K562 (cell line): ENCODE results near the gene APOBEC3G. TPM values are rescaled to one million over a fixed set of nuclear protein-coding genes. Genes with fewer than 3 reads are reported as not detected.

Source experiments
- ATAC-seq: fragments of 200-7000 bp; cut with Tn5 transposase; 3 replicates; pipeline ENCODE4 v1.9.1; 2020; ENCODE audit warnings: moderate library complexity
- BruUV-seq: library from RNA; stranded (reverse); fragments of 400-500 nt; replicated peaks from 2 replicates; lab custom pipeline; 2021; lab: Mats Ljungman, UMichigan
- CTCF ChIA-PET: fragments of 300-600 bp; formaldehyde crosslinking; extraction: SDS; loops from one replicate; lab custom pipeline; 2021; ENCODE audit warnings: low intra/inter-chr PET ratio; lab: Yijun Ruan, JAX
- POLR2A ChIA-PET: fragments of 300-600, 350-650 bp; sonication (Branson Sonifier 250); formaldehyde crosslinking; extraction: SDS; loops from one replicate; lab custom pipeline; 2021; ENCODE audit warnings: antibody characterized with exemption, inconsistent platforms; lab: Yijun Ruan, JAX
- DNase-seq, 4 experiments: peaks; one replicate each; pipeline versions ENCODE4 v3.0.0 to v3.0.0-alpha.2; 2011 to 2018; ENCODE audit warnings: low spot score in 3 of 4, mixed read lengths in 3 of 4; ENCODE audit errors: extremely low read depth in 1 of 4
- FAIRE-seq: peaks from 2 replicates; lab custom pipeline; 2011; peaks lifted over from hg19 to GRCh38; lab: Jason Lieb, UNC
- H2AFZ ChIP-seq: 2 replicates; pipeline ENCODE4 v1.6.0; 2011; ENCODE audit warnings: low read depth, low read length, control low read depth, inconsistent platforms
- H3K27ac ChIP-seq: fragments of 200-600 bp; 3 replicates; pipeline ENCODE4 v1.8.0; 2011; ENCODE audit warnings: low read depth, mild to moderate bottlenecking, control low read depth, inconsistent platforms, low read length, moderate library complexity, mixed read lengths; ENCODE audit errors: extremely low read depth
- H3K27me3 ChIP-seq, 2 experiments: fragments of 300-600 bp in 1 of 2; 2 replicates in 1 of 2; 3 replicates in 1 of 2; pipeline versions ENCODE4 v1.6.0 to v1.8.0; 2011; ENCODE audit warnings: inconsistent platforms in 2 of 2, low read length in 2 of 2, mild to moderate bottlenecking in 1 of 2, mixed read lengths in 1 of 2, moderate library complexity in 1 of 2; ENCODE audit not compliant: control insufficient read depth in 2 of 2, insufficient read depth in 2 of 2
- H3K36me3 ChIP-seq: fragments of 300-600 bp; 3 replicates; pipeline ENCODE4 v1.8.0; 2011; ENCODE audit warnings: mild to moderate bottlenecking, low read length, inconsistent platforms; ENCODE audit not compliant: control insufficient read depth, insufficient read depth
- H3K4me1 ChIP-seq, 2 experiments: fragments of 200-600 bp in 1 of 2; replicated peaks in 1 of 2; 2 replicates in 1 of 2; 3 replicates in 1 of 2; pipeline versions ENCODE4 v1.5.1 to v1.8.0; 2011; ENCODE audit warnings: inconsistent platforms in 2 of 2, low read length in 2 of 2, mild to moderate bottlenecking in 1 of 2, mixed read lengths in 1 of 2, moderate library complexity in 1 of 2; ENCODE audit not compliant: control insufficient read depth in 2 of 2, insufficient read depth in 2 of 2
- H3K4me2 ChIP-seq: 2 replicates; pipeline ENCODE4 v1.6.1; 2011; ENCODE audit warnings: low read length, control low read depth, inconsistent platforms, mixed read lengths; ENCODE audit not compliant: insufficient read depth
- H3K4me3 ChIP-seq: fragments of 200-600 bp; sonication (generic), shearing (Covaris generic); 2 replicates; pipeline ENCODE4 v1.5.1; 2016; ENCODE audit warnings: control low read depth, inconsistent platforms
- H3K79me2 ChIP-seq: fragments of 200-600 bp; 3 replicates; pipeline ENCODE4 v1.8.0; 2011; ENCODE audit warnings: low read length, inconsistent platforms; ENCODE audit not compliant: control insufficient read depth, insufficient read depth
- H3K9ac ChIP-seq, 2 experiments: 2 replicates each; pipeline versions ENCODE4 v1.6.0 to v1.6.1; 2011; ENCODE audit warnings: low read depth in 2 of 2, low read length in 2 of 2, control low read depth in 1 of 2, inconsistent platforms in 1 of 2, mild to moderate bottlenecking in 1 of 2, mixed read lengths in 1 of 2; ENCODE audit not compliant: insufficient read depth in 1 of 2
- H3K9me1 ChIP-seq: one replicate; pipeline ENCODE4 v1.6.0; 2011; ENCODE audit warnings: inconsistent platforms, mild to moderate bottlenecking, low read length, moderate library complexity; ENCODE audit not compliant: control insufficient read depth, insufficient read depth
- H3K9me3 ChIP-seq: replicated peaks from 2 replicates; pipeline ENCODE4 v1.5.1; 2011; ENCODE audit warnings: low read depth, low read length, inconsistent platforms; ENCODE audit not compliant: control insufficient read depth, insufficient read depth
- H4K20me1 ChIP-seq: replicated peaks from 2 replicates; pipeline ENCODE4 v1.6.1; 2011; ENCODE audit warnings: low read length, inconsistent platforms, mixed read lengths; ENCODE audit not compliant: control insufficient read depth, insufficient read depth
- E2F5 ChIP-seq: sonication (generic); formaldehyde crosslinking; IDR thresholded peaks from 2 replicates; pipeline ENCODE4 v1.8.0; 2022; ENCODE audit warnings: mild to moderate bottlenecking, missing genetic modification reagents
- FOXJ2 ChIP-seq: fragments of 200-800 bp; sonication (Bioruptor generic); IDR thresholded peaks from 2 replicates; pipeline ENCODE4 v1.6.1; 2016; ENCODE audit warnings: missing genetic modification characterization, missing compliant biosample characterization
- HNRNPL ChIP-seq: fragments of 200-400 bp; formaldehyde crosslinking; IDR thresholded peaks from 2 replicates; pipeline ENCODE4 v1.6.1; 2017; ENCODE audit warnings: low read depth, mild to moderate bottlenecking, low read length
- PRDM10 ChIP-seq: fragments of 450-650 bp; IDR thresholded peaks from 2 replicates; pipeline ENCODE4 v1.6.1; 2018; ENCODE audit not compliant: partially characterized antibody
- SP2 ChIP-seq: IDR thresholded peaks from 2 replicates; pipeline ENCODE4 v1.6.1; 2011; ENCODE audit warnings: mild to moderate bottlenecking, low read depth, low read length, moderate library complexity; ENCODE audit not compliant: poor library complexity, severe bottlenecking; ENCODE audit errors: extremely low read depth
- SREBF2 ChIP-seq: sonication (generic); formaldehyde crosslinking; IDR thresholded peaks from 2 replicates; pipeline ENCODE4 v1.4.0; 2020; ENCODE audit warnings: mild to moderate bottlenecking, missing genetic modification reagents
- TBP ChIP-seq: optimal IDR thresholded peaks from 2 replicates; pipeline ENCODE3; 2011; ENCODE audit warnings: low read depth, low read length, improper control_type of control experiment
- ZNF232 ChIP-seq: sonication (generic); formaldehyde crosslinking; IDR thresholded peaks from 2 replicates; pipeline ENCODE4 v1.8.0; 2022; ENCODE audit warnings: mild to moderate bottlenecking, missing genetic modification reagents
- ZNF282 ChIP-seq: sonication (generic); formaldehyde crosslinking; IDR thresholded peaks from 2 replicates; pipeline ENCODE4 v1.8.1; 2023; ENCODE audit warnings: missing genetic modification reagents
- ZNF445 ChIP-seq: fragments of 250-450 bp; sonication (Bioruptor Pico); IDR thresholded peaks from 2 replicates; pipeline ENCODE4 v1.4.0; 2020; ENCODE audit warnings: low read depth, mild to moderate bottlenecking, moderate library complexity
- WGBS: fragments of 100-300 bp; shearing (Covaris generic); methylation state at CpG from one replicate; pipeline ENCODE4 v1.1.6; 2016; ENCODE audit warnings: low coverage, mixed read lengths; ENCODE audit not compliant: insufficient coverage; ENCODE audit errors: missing lambda C conversion rate; 5-methylcytosine and 5-hydroxymethylcytosine counted together
- in situ Hi-C: fragments of 300-500 bp; cut with MboI; formaldehyde crosslinking; loops from 4 replicates; pipeline ENCODE4 v1.15.0; 2018; ENCODE audit warnings: inconsistent platforms, mixed read lengths
- intact Hi-C: fragments of 100-400 bp; cut with micrococcal nuclease; formaldehyde crosslinking; loops from 2 replicates; pipeline ENCODE4 v1.14.2; 2022
- polyA plus RNA-seq, 8 experiments: library from polyadenylated mRNA; depleted of rRNA in 4 of 8; stranded (reverse) in 5 of 8; unstranded in 3 of 8; fragments of >200 nt; fragmentation: Nextera tagmentation in 2 of 8; fragmentation: Illumina TruSeq in 1 of 8; extraction: Ambion mirVana in 2 of 8; extraction: Trizol in 1 of 8; gene quantifications; 2 replicates each; pipeline versions ENCODE4 v1.2.1 to v1.2.3, GENCODE V29; 2011 to 2014; ENCODE audit warnings: inconsistent platforms in 1 of 8, missing spikeins in 1 of 8
- total RNA-seq, 7 experiments: library from RNA; depleted of rRNA in 6 of 7; stranded (reverse); fragments of >200 nt in 6 of 7; fragmentation: Illumina TruSeq in 2 of 7; extraction: Trizol in 2 of 7; gene quantifications; 2 replicates each; pipeline versions ENCODE4 v1.2.1 to v1.2.3, GENCODE V29; 2011 to 2021; ENCODE audit warnings: low replicate concordance in 1 of 7

The APOBEC3G gene
- total and polyA plus RNA-seq, 9 of the 15 experiments (the other 6 are each of a cell fraction or from before 2014, with no cell fraction given): 5.2 to 20.8 (median 11.4) TPM

- TF ChIP-seq ZNF232 (CRISPR knock-in tag) (no peak), SREBF2 (CRISPR knock-in tag) (no peak), E2F5 (CRISPR knock-in tag) (no peak), FOXJ2 (no peak), SP2 (no peak), ZNF282 (no peak), ZNF445 (CRISPR knock-in tag) (no peak), TBP (no peak)
Measured at GRCh38 chr22:39081598-39081997, 4.5 kb downstream of the APOBEC3G start (continued).

- WGBS: 77% methylated on average over 4 of the region's 14 CpGs
- no peaks in the 10 kb centered on the region; the same call in 2 of the 3 replicates for H3K36me3 ChIP-seq
- peak overlapping the region in 1 of 2 experiments; percentile 26; a peak in 1 of 4 replicates for H3K9ac ChIP-seq
- DNase-seq (no peak), ATAC-seq (no peak), FAIRE-seq (no peak)
- no peak overlapping the region for H3K27ac ChIP-seq
- no TSS peak for BruUV-seq
- POLR2A ChIA-PET: interaction anchor here (1.2 kb wide), 1 partner anchor 12 kb away, joined by 4 read pairs; no protein-coding TSS in a partner anchor
- TF ChIP-seq HNRNPL: no peak
- TF ChIP-seq PRDM10: peak; percentile 57
- no peaks in the 10 kb centered on the region for H3K9me3 ChIP-seq
- H2AFZ ChIP-seq: no peak overlapping the region
- H3K27me3 ChIP-seq: no peaks in the 10 kb centered on the region
- H3K4me1 ChIP-seq: peaks cover 2 to 18% of the 10 kb centered on the region in 2 experiments; a peak in 4 of 5 replicates
- no peak overlapping the region for H3K4me2 ChIP-seq
- CTCF ChIA-PET: no interaction called here
- no peaks in the 10 kb centered on the region for H4K20me1 ChIP-seq
- intact Hi-C loops: no loop called here
- no peak overlapping the region for H3K4me3 ChIP-seq
- H3K9me1 ChIP-seq: no peaks in the 10 kb centered on the region
- in situ Hi-C loops: no loop called here
- H3K79me2 ChIP-seq: no peaks in the 10 kb centered on the region
Measured at GRCh38 chr22:39083212-39084165, 6.4 kb downstream of the APOBEC3G start.
